HEK293T (cell line): ENCODE measurements around the gene NOXO1.
"Not testable (repeated sequence)": the region's sequence is repeated elsewhere in the genome, so short reads cannot be mapped to it uniquely, and the experiment has no call there.

Experiments
- CTCF ChIA-PET: fragments of 350-600 bp; formaldehyde crosslinking; extraction: SDS; loops from one replicate; lab custom pipeline; 2021; ENCODE audit warnings: antibody characterized with exemption, inconsistent platforms; lab: Yijun Ruan, JAX
- POLR2A ChIA-PET: fragments of 350-600 bp; formaldehyde crosslinking; extraction: SDS; loops from one replicate; lab custom pipeline; 2020; ENCODE audit warnings: antibody characterized with exemption, inconsistent platforms; lab: Yijun Ruan, JAX
- DNase-seq: peaks from one replicate; pipeline ENCODE4 v3.0.0; 2012; ENCODE audit warnings: mixed read lengths; ENCODE audit errors: extremely low spot score
- ARNT ChIP-seq: fragments of 450-650 bp; IDR thresholded peaks from 2 replicates; pipeline ENCODE4 v1.6.1; 2017; ENCODE audit warnings: mild to moderate bottlenecking
- BHLHE40 ChIP-seq: fragments of 450-650 bp; IDR thresholded peaks from 2 replicates; pipeline ENCODE4 v1.6.1; 2016; ENCODE audit warnings: mild to moderate bottlenecking, moderate library complexity, borderline replicate concordance
- CTBP1 ChIP-seq: fragments of 450-650 bp; IDR thresholded peaks from 2 replicates; pipeline ENCODE4 v1.6.1; 2016; ENCODE audit warnings: borderline replicate concordance
- ELF4 ChIP-seq: fragments of 450-650 bp; IDR thresholded peaks from 2 replicates; pipeline ENCODE4 v1.6.1; 2017; ENCODE audit warnings: antibody characterized with exemption
- FOXA1 ChIP-seq: fragments of 450-650 bp; IDR thresholded peaks from 2 replicates; pipeline ENCODE4 v1.6.1; 2016; ENCODE audit warnings: mild to moderate bottlenecking
- FOXK2 ChIP-seq: fragments of 450-650 bp; IDR thresholded peaks from 2 replicates; pipeline ENCODE4 v1.6.1; 2016; ENCODE audit warnings: mild to moderate bottlenecking
- FOXM1 ChIP-seq: fragments of 450-650 bp; IDR thresholded peaks from 2 replicates; pipeline ENCODE4 v1.6.1; 2017; ENCODE audit warnings: mild to moderate bottlenecking, borderline replicate concordance
- HDGF ChIP-seq: fragments of 450-650 bp; IDR thresholded peaks from 2 replicates; pipeline ENCODE4 v1.6.1; 2017; ENCODE audit warnings: antibody characterized with exemption, borderline replicate concordance
- L3MBTL2 ChIP-seq: fragments of 450-650 bp; conservative IDR thresholded peaks from 2 replicates; pipeline ENCODE4 v1.6.1; 2016; ENCODE audit warnings: mild to moderate bottlenecking
- LEF1 ChIP-seq: fragments of 450-650 bp; IDR thresholded peaks from 2 replicates; pipeline ENCODE4 v1.6.1; 2017; ENCODE audit warnings: mild to moderate bottlenecking, borderline replicate concordance
- NFRKB ChIP-seq: fragments of 450-650 bp; IDR thresholded peaks from 2 replicates; pipeline ENCODE4 v1.6.1; 2016; ENCODE audit warnings: mild to moderate bottlenecking, moderate library complexity
- PKNOX1 ChIP-seq: fragments of 450-650 bp; IDR thresholded peaks from 2 replicates; pipeline ENCODE4 v1.6.1; 2016
- SP1 ChIP-seq: fragments of 450-650 bp; IDR thresholded peaks from 2 replicates; pipeline ENCODE4 v1.6.1; 2017
- SUZ12 ChIP-seq: fragments of 450-650 bp; IDR thresholded peaks from 2 replicates; pipeline ENCODE4 v1.6.1; 2016; ENCODE audit warnings: mild to moderate bottlenecking
- TARDBP ChIP-seq: fragments of 450-650 bp; IDR thresholded peaks from 2 replicates; pipeline ENCODE4 v1.6.1; 2016
- ZNF384 ChIP-seq: fragments of 450-650 bp; IDR thresholded peaks from 2 replicates; pipeline ENCODE4 v1.6.1; 2016

The NOXO1 gene

GRCh38 chr16:1940273-1941161 lies 40.8 kb downstream of the NOXO1 start:
- CTCF ChIA-PET, result interaction anchor here (0.6 to 2.3 kb wide), 20 partner anchors 8 to 127 kb away, joined by 3 to 36 read pairs (median 4); partner anchors contain the start of genes NOXO1, RPL3L and RPS2
- POLR2A ChIA-PET, result interaction anchor here (0.6 to 5.2 kb wide), 10 partner anchors 7 to 215 kb away, joined by 3 to 95 read pairs (median 5); partner anchors contain the start of genes NUBP2, RNF151, RPS2 and SPSB3
- DNase-seq, result no peak
- no peak for TF ChIP-seq SP1
- TF ChIP-seq FOXA1, result no peak
- TF ChIP-seq NFRKB, result no peak
- no peak for TF ChIP-seq ELF4
- TF ChIP-seq FOXM1, result no peak
- no peak for TF ChIP-seq FOXK2
- TF ChIP-seq HDGF, result no peak
- TF ChIP-seq L3MBTL2, result no peak
- TF ChIP-seq SUZ12, result no peak
- TF ChIP-seq PKNOX1, result no peak
- TF ChIP-seq CTBP1, result no peak

GRCh38 chr16:1939833-1940232 lies 41.4 kb downstream of the NOXO1 start:
- ChIA-PET CTCF (interaction anchor here (0.7 to 2.3 kb wide), 4 partner anchors 9 to 73 kb away, joined by 3 to 36 read pairs (median 4); partner anchors contain the start of gene RPL3L), POLR2A (interaction anchor here (0.6 to 5.2 kb wide), 4 partner anchors 21 to 216 kb away, joined by 3 to 95 read pairs (median 12); partner anchors contain the start of genes RNF151, RPS2 and TRAF7)
- not testable (repeated sequence) for DNase-seq

- DNase-seq, result no peak
- POLR2A ChIA-PET, result no interaction called here
- CTCF ChIA-PET, result interaction anchor here (1.0 kb wide), 1 partner anchor 8 kb away, joined by 4 read pairs; no protein-coding TSS in a partner anchor
- no peak for TF ChIP-seq FOXK2
- no peak for TF ChIP-seq ARNT
- TF ChIP-seq FOXM1, result no peak
- no peak for TF ChIP-seq SUZ12
- TF ChIP-seq CTBP1, result no peak
- no peak for TF ChIP-seq LEF1
- no peak for TF ChIP-seq BHLHE40
- no peak for TF ChIP-seq HDGF
- no peak for TF ChIP-seq PKNOX1
- no peak for TF ChIP-seq NFRKB
- TF ChIP-seq L3MBTL2, result no peak
- no peak for TF ChIP-seq ELF4
- no peak for TF ChIP-seq TARDBP
- no peak for TF ChIP-seq ZNF384
- no peak for TF ChIP-seq FOXA1
- no peak for TF ChIP-seq SP1
Measured at GRCh38 chr16:1938910-1939309, 42.4 kb downstream of the NOXO1 start.

GRCh38 chr16:1938316-1938715 lies 43.0 kb downstream of the NOXO1 start:
- DNase-seq, result no peak
- TF ChIP-seq ZNF384, result no peak
- no peak for TF ChIP-seq LEF1
- no peak for TF ChIP-seq ELF4
- POLR2A ChIA-PET, result no interaction called here
- CTCF ChIA-PET, result no interaction called here

GRCh38 chr16:1936945-1937479 lies 44.3 kb downstream of the NOXO1 start:
- ChIA-PET CTCF (no interaction called here), POLR2A (interaction anchor here (1.2 kb wide), 1 partner anchor 28 kb away, joined by 5 read pairs; the partner anchor contains the start of gene RPS2)
- DNase-seq, result no peak
- TF ChIP-seq HDGF (no peak), NFRKB (no peak), FOXM1 (no peak), ZNF384 (no peak), SP1 (no peak), PKNOX1 (no peak), LEF1 (no peak), ELF4 (no peak), FOXK2 (no peak)

- CTCF ChIA-PET, result interaction anchor here (1.8 kb wide), 1 partner anchor 8 kb away, joined by 16 read pairs; no protein-coding TSS in a partner anchor
- DNase-seq, result no peak
- POLR2A ChIA-PET, result interaction anchor here (1.2 to 1.5 kb wide), 2 partner anchors 8 to 32 kb away, joined by 3 to 7 read pairs; partner anchors contain the start of gene RPS2
- TF ChIP-seq FOXM1 (no peak), BHLHE40 (no peak), L3MBTL2 (no peak), FOXA1 (no peak), HDGF (no peak), ZNF384 (no peak), SUZ12 (no peak), SP1 (no peak), NFRKB (no peak), CTBP1 (no peak), PKNOX1 (no peak), ARNT (no peak), ELF4 (no peak), TARDBP (no peak), FOXK2 (no peak), LEF1 (no peak)
Measured at GRCh38 chr16:1933097-1933661, 48.1 kb downstream of the NOXO1 start.
